Fibroblast of the aortic adventitia (primary cell): ENCODE results near the gene NUF2. TPM values are rescaled to one million over a fixed set of nuclear protein-coding genes. Genes with fewer than 3 reads are reported as not detected.

Experiments
- DNase-seq: peaks from one replicate; pipeline ENCODE4 v3.0.0-alpha.2; 2010; ENCODE audit warnings: low read depth
- H3K4me3 ChIP-seq: 2 replicates; pipeline ENCODE4 v1.5.1; 2011; ENCODE audit warnings: low read depth, mild to moderate bottlenecking, control low read depth, low read length, moderate library complexity
- CTCF ChIP-seq: IDR thresholded peaks from 2 replicates; pipeline ENCODE4 v1.5.1; 2011; ENCODE audit warnings: mild to moderate bottlenecking, low read length, control low read depth, inconsistent platforms; ENCODE audit not compliant: insufficient read depth
- total RNA-seq: library from RNA; depleted of rRNA; stranded (reverse); fragments of >200 nt; gene quantifications from 2 replicates; pipeline ENCODE4 v1.2.3, GENCODE V29; 2012; ENCODE audit warnings: low replicate concordance

NUF2 gene
- total RNA-seq, 1 donor, result 25.8 TPM

- DNase-seq, result no peak
- no peak overlapping the region for H3K4me3 ChIP-seq
- no peak for TF ChIP-seq CTCF
Observed at GRCh38 chr1:163399976-163400601, 78.3 kb downstream of the NUF2 start.

- DNase-seq, result no peak
- H3K4me3 ChIP-seq, result no peak overlapping the region
- TF ChIP-seq CTCF, result no peak
Observed at GRCh38 chr1:163401211-163401610, 79.5 kb downstream of the NUF2 start.

Other genes starting within 250 kb of the NUF2 start
- 6.4 and 20.2 TPM in 2 replicates for gene RGS5, start 119.0 kb upstream of the NUF2 start, total RNA-seq